ENCODE data around the gene PRELID2.

The PRELID2 gene

DNA sequence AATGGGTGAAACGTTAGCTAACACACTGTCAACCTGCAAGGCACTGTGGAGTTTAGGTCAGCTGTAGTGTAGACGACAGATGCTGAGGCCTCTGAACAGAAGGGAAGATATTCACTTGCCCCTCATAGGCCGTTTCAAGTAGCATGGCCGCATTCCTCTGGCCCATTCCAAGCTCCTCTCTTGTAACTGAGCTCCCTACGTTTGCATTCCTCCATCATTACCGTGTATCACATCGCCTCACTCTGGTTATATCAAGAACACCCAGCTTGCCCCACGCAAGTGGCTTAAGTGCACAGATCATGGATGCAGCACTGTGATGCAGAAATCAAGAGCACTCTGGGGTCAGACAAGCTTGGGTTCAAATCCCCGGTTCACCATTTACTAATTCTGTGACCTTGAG, 43.3 kb downstream of the PRELID2 start:
- DNase-seq: no peak

DNA sequence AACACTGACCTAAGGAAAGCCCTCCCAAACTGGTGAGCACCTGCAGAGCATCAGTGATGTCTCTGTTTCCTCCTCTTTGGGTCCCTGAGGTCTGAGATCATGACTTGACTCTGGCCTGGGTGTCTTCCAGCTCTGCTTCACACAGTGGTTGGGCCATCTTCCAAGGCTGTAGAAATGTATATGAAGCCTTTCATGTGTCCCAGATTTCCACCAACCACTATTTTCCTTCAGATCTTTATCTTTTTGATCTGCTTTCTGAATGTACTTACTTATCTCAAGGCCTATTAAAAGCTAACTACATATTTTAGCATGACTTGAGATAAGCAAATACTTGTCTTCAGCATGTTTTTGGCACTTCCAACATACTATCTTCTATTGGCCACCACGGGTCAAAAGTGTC, 47.1 kb downstream of the PRELID2 start:
- DNase-seq: no peak

GRCh38 chr5:145787507-145787906, 47.6 kb downstream of the PRELID2 start:
- DNase-seq: no peak

DNA sequence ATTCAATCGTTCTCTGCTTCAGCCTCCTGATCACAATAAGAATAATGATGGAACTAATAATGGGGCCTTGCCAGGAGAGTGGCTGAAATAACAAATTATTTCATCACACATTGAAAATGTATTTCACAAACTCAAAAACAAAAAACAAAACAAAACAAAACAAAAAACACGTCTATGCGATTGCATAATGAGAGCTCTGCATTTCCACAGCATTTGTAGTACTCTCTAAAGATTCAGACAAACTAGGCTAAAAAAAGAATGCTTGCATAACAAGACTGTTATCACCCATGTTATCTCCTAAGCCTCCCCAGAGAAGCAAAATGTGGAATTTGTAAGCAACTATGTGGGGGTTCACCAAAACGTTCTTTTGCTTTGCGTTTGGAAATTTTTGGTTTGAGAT, 48.1 kb downstream of the PRELID2 start:
- DNase-seq: no peak

- no peak for DNase-seq
Observed at GRCh38 chr5:145780982-145781381, 54.2 kb downstream of the PRELID2 start.

DNA sequence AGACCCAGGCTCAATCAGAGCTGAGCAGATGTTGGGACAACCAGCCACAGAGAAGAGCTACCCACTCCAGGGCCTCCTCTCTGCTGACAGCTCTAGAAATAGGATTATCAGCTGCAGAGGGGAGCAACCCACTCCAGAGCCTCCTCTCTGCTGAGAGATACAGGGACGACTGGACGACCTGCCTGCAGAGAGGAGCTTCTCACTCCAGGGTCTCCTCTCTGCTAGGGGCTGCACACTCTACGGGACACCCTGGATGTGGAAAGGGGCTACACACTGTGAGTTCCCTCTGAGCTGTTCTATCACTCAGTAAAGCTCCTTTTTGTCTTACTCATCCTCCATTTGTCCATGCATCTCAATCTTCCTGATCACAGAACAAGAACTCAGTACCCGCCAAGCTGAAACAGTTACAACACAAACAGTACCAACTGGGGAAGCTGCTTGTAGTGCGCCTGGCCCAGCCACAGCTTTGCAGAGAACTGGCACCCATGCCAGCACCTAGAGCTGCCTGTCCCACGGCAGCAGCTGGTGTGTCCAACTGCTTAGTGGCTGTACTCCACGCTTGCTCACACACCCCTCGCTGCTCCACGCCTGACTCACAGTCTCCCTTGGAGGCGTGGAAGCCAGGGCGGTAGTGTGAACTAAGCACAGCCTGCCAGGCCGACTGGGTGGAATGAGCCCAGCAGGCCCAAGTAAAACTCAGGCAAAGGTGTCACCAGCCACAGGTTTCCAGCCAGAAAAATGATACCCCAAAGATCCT, 56.8 kb downstream of the PRELID2 start:
- DNase-seq: no peak

GRCh38 chr5:145777445-145778063, 57.6 kb downstream of the PRELID2 start:
- no peak for DNase-seq

DNA sequence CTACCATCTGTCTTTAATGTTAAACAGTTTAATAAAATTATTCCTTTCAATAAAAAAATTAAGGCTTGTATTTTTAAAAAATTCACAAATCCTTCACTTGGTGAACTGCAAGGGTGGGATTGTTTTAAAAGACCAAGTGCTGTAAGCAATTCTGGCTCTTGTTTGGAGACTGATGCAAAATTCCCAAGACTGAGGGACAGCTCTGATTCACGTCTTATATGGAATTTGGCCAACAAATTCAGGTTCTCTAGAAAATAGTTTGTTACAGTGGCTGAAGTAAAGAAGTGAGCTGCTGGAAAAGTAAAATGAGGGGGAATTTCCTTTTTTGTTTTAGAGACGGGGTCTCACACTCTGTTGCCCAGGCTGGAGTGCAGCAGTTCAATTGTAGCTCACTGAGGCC, 58.3 kb downstream of the PRELID2 start:
- DNase-seq: no peak

DNA sequence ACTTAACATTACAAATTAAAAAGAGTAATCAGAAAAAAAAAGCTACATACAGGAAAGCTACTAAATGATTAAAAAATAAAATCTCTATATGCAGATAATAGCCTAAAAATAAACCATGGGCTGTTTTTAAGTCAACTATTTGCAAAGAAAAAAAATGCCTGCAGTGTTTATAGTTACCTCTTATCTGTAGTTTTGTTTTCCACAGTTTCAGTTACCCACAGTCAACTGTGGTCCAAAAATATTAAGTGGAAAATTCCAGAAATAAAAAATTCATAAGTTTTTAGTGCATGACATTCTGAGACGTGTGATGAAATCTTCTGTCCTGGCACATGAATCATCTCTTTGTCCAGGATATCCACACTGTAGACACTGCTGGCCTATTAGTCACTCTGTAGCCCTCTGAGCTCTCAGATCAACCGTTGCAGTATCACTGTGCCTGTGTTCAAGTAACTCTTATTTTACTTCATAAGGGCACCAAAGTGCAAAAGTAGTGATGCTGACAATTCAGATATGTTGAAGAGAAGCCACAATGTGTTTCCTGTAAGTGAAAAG, 59.2 kb downstream of the PRELID2 start:
- no peak for DNase-seq

DNA sequence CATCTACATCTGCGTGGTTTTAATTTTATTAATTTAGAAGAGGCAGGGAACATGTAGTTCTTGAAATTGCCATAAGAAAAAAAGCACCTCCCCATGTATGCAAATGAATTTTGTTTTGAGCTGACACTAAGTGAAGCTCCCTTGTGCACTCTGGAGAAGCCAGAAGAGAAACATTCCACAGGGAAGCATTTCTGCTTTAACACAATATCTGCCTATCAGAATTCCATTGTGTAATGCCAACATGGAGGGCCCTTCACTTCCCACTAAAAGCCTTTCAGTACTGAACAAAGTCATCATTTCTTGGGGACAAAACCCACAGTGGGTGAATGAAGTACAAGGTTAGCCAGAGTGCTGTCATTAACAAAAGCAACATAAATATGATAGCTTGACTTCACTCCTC, 59.7 kb downstream of the PRELID2 start:
- DNase-seq: no peak

DNA sequence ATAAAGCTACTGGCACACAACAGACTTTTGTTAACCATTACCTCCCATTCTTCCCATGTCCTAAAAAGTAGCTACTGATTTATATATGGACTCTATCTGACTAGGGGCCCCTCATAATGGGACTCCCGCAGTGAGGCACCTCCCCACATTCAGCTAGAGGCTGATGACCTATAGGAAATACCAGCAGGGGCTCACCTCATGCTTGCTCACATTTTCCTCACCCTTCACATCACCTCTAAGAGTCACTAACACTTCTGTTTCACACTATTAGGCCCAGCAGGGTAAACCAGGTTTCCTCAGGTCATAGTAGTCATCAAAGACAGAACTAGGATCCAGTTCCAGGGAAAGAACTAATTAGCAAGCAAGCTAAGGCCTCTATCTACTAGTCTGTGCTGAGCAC, 60.7 kb downstream of the PRELID2 start:
- DNase-seq: no peak

- DNase-seq: no peak
Observed at GRCh38 chr5:145772466-145772865, 62.7 kb downstream of the PRELID2 start.

DNA sequence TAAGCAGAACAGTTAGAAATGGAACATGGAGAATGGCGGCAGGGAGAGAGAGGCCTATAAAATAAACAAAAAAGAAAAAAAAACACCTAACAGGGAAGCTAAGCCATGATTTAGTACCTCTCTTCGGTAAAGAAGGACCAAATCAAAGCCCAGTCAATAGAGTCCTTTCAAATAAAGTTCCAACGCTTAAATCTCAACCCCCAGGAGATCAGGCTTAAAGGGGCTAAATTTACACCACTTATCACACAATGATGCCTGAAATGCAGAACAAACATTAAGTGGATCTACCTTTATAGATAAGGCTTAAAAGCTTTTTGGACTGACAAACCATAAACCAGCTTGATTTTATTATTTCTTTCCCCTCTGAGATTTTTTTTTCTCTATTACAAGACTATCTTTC, 66.3 kb downstream of the PRELID2 start:
- no peak for DNase-seq

- DNase-seq: no peak
Observed at GRCh38 chr5:145764325-145764724, 70.8 kb downstream of the PRELID2 start.

DNA sequence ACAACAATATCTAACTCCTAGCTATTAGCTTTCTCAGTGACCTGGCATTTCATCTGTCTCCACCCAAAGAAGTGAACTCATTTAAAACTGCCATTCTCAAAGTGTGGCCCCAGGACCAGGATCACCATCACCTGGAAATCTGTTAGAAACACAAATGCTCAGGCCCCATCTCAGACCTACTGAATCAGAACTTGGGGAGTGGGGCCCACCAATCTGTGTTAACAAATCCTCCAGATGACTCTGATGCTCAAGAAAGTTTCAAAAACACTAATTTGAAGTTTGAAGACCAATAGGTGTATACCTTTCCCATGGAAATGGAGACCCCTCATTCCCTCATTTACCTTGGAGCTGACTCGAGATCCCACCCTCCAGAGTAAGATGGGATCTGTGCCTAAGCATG, 72.3 kb downstream of the PRELID2 start:
- DNase-seq: no peak

- DNase-seq: no peak
Observed at GRCh38 chr5:145761254-145761653, 73.9 kb downstream of the PRELID2 start.

GRCh38 chr5:145760660-145761059, 74.5 kb downstream of the PRELID2 start:
- no peak for DNase-seq

DNA sequence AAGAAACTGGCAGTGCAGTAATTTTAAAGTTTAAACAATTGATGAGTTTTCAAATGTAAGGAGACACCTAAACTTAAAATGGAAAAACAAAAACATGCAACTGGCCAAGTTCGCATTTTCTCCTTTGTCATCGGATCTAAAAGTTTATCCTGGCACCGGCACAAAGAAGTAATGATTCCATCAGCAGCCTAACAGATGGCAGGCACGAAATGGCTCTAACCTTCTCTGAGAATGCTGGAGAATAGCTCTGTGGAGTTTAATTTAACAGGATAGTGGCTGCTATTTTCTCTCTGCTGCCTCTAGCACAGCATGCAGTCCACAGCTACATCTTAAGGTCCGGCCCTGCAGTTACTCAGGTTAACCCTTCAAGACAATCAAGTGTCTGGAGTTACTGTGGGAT, 82.2 kb downstream of the PRELID2 start:
- no peak for DNase-seq

- no peak for DNase-seq
Observed at GRCh38 chr5:145752534-145752933, 82.6 kb downstream of the PRELID2 start.

GRCh38 chr5:145750199-145750598, 84.9 kb downstream of the PRELID2 start:
- no peak for DNase-seq

DNA sequence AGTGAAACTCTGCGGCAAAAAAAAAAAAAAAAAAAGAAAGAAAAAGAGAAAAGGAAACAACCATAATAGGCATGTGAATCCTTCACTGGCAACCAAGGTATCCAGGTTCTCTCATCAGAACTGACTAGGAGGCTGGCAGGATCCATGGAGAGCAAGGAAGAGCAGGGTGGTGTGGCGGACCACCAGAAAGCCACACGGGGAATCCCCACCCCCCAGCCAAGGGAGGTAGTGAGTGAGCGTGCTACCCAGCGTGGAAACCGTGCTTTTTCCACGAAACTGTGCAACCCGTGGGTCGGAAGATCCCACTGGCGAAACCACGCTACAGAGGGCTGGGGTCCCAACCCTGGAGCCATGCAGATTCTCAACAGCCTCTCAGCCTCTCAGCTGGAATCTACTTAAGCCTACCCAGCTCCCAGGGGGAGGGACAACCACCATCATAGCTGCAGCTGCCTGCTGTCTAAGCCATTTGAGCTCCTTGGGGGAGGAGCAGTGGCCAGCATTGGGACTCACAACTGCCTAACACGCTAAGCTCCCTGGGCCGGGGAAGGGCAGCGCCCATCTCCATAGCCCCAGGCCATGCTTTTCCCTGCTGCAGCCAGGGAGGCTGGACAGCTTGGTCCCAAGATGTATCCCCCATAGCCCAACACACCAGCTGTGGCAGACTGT, 91.6 kb downstream of the PRELID2 start:
- DNase-seq: no peak

- no peak for DNase-seq
Observed at GRCh38 chr5:145739843-145740242, 95.3 kb downstream of the PRELID2 start.

DNA sequence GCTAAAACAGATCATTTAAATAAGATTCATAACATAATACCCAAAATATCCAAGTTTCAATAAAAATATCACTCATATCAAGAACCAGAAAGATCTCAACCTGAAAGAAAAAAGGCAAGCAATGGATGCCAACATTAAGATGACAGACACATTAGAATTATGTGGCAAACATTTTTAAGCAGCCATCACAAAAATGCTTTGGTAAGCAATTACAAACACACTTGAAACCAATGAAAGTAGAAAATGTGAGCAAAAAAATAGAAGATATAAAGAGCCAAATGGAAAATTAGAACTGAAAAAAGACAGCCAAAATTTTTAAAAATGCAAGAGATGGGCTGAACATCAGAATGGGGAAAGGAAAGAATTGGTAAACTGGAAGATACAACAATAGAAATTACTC, 96.9 kb downstream of the PRELID2 start:
- DNase-seq: no peak

- no peak for DNase-seq
Observed at GRCh38 chr5:145737578-145737977, 97.6 kb downstream of the PRELID2 start.
